Astrocyte (in vitro differentiated cells and primary cell): ENCODE measurements around the gene PLB1. TPM values are rescaled to one million over a fixed set of nuclear protein-coding genes. Genes with fewer than 3 reads are reported as not detected.
A peak's percentile ranks its signal among the peaks of the same experiment; 100 is the strongest.

Experiments
- DNase-seq: peaks from one replicate; pipeline ENCODE4 v3.0.0-alpha.2; 2010; ENCODE audit warnings: low read depth
- FAIRE-seq: peaks from 2 replicates; lab custom pipeline; 2011; peaks lifted over from hg19 to GRCh38; lab: Jason Lieb, UNC
- H2AFZ ChIP-seq: 2 replicates; pipeline ENCODE4 v1.6.0; 2012; ENCODE audit warnings: low read depth, low read length, inconsistent platforms
- H3K27ac ChIP-seq: 2 replicates; pipeline ENCODE4 v1.5.1; 2011; ENCODE audit warnings: low read depth, low read length, inconsistent platforms
- H3K27me3 ChIP-seq: 2 replicates; pipeline ENCODE4 v1.6.0; 2011; ENCODE audit warnings: low read length, inconsistent platforms; ENCODE audit not compliant: insufficient read depth
- H3K36me3 ChIP-seq: 2 replicates; pipeline ENCODE4 v1.5.1; 2011; ENCODE audit warnings: low read length, inconsistent platforms; ENCODE audit not compliant: insufficient read depth
- H3K4me1 ChIP-seq: 2 replicates; pipeline ENCODE4 v1.5.1; 2011; ENCODE audit warnings: low read length, inconsistent platforms; ENCODE audit not compliant: insufficient read depth
- H3K4me2 ChIP-seq: 2 replicates; pipeline ENCODE4 v1.6.0; 2012; ENCODE audit warnings: low read length, inconsistent platforms
- H3K4me3 ChIP-seq: 2 replicates; pipeline ENCODE4 v1.5.1; 2011; ENCODE audit warnings: low read depth, mild to moderate bottlenecking, low read length, inconsistent platforms; ENCODE audit not compliant: insufficient read depth
- H3K79me2 ChIP-seq: 2 replicates; pipeline ENCODE4 v1.6.0; 2012; ENCODE audit warnings: mild to moderate bottlenecking, low read length, inconsistent platforms; ENCODE audit not compliant: insufficient read depth
- H3K9ac ChIP-seq: 2 replicates; pipeline ENCODE4 v1.6.0; 2012; ENCODE audit warnings: mild to moderate bottlenecking, low read length, inconsistent platforms
- H3K9me3 ChIP-seq: 2 replicates; pipeline ENCODE4 v1.5.1; 2012; ENCODE audit warnings: low read depth, mild to moderate bottlenecking, low read length, inconsistent platforms; ENCODE audit not compliant: insufficient read depth
- H4K20me1 ChIP-seq: 2 replicates; pipeline ENCODE4 v1.6.0; 2012; ENCODE audit warnings: low read length, inconsistent platforms; ENCODE audit not compliant: insufficient read depth
- H3K27ac Mint-ChIP-seq: one replicate; pipeline ENCODE4 v1.8.0; 2021; ENCODE audit warnings: mild to moderate bottlenecking, mixed read lengths; ENCODE audit not compliant: unreplicated experiment
- H3K27me3 Mint-ChIP-seq: one replicate; pipeline ENCODE4 v1.8.0; 2021; ENCODE audit warnings: low read depth, mixed read lengths; ENCODE audit not compliant: unreplicated experiment
- H3K36me3 Mint-ChIP-seq: one replicate; pipeline ENCODE4 v1.8.0; 2021; ENCODE audit warnings: low read depth, mixed read lengths; ENCODE audit not compliant: unreplicated experiment
- H3K4me1 Mint-ChIP-seq: one replicate; pipeline ENCODE4 v1.8.0; 2021; ENCODE audit warnings: low read depth, mixed read lengths; ENCODE audit not compliant: unreplicated experiment
- H3K4me3 Mint-ChIP-seq: one replicate; pipeline ENCODE4 v1.8.0; 2021; ENCODE audit warnings: mild to moderate bottlenecking, moderate library complexity, mixed read lengths; ENCODE audit not compliant: unreplicated experiment
- H3K9me3 Mint-ChIP-seq: one replicate; pipeline ENCODE4 v1.8.0; 2021; ENCODE audit warnings: mild to moderate bottlenecking, mixed read lengths; ENCODE audit not compliant: unreplicated experiment
- EZH2 ChIP-seq: IDR thresholded peaks from 2 replicates; pipeline ENCODE4 v1.6.1; 2012; ENCODE audit warnings: mild to moderate bottlenecking, low read length, inconsistent platforms; ENCODE audit not compliant: insufficient read depth
- total RNA-seq: library from RNA; stranded (reverse); gene quantifications from 2 replicates; pipeline ENCODE4 v1.2.1, GENCODE V29; 2021
- TF ChIP-seq, protein P1 (sequence below): IDR thresholded peaks from 2 replicates; pipeline ENCODE4 v1.5.1; 2011; ENCODE audit warnings: low read depth, mild to moderate bottlenecking, inconsistent platforms, low read length, moderate library complexity; ENCODE audit not compliant: insufficient read depth

Gene PLB1
- total RNA-seq, 1 donor from 2014 or later, result 0.98 TPM

GRCh38 chr2:28565033-28565432 lies 69.2 kb downstream of the PLB1 start:
- Mint-ChIP-seq H3K4me3 (no peak overlapping the region), H3K9me3 (peaks cover 1% of the 10 kb centered on the region), H3K4me1 (peaks cover 1% of the 10 kb centered on the region), H3K27me3 (peaks cover 7% of the 10 kb centered on the region), H3K36me3 (no peaks in the 10 kb centered on the region), H3K27ac (peak overlapping the region; percentile 31)
- Histone ChIP-seq H3K4me2 (no peak overlapping the region), H3K27ac (no peak overlapping the region), H3K4me3 (no peak overlapping the region), H3K79me2 (no peaks in the 10 kb centered on the region), H3K9ac (no peak overlapping the region), H3K27me3 (no peaks in the 10 kb centered on the region), H4K20me1 (no peaks in the 10 kb centered on the region), H3K4me1 (peaks cover 3% of the 10 kb centered on the region), H3K36me3 (no peaks in the 10 kb centered on the region), H2AFZ (no peak overlapping the region), H3K9me3 (no peaks in the 10 kb centered on the region)
- no peak for DNase-seq
- FAIRE-seq, result no peak
- no peak for TF ChIP-seq EZH2
- TF ChIP-seq, protein P1, sequence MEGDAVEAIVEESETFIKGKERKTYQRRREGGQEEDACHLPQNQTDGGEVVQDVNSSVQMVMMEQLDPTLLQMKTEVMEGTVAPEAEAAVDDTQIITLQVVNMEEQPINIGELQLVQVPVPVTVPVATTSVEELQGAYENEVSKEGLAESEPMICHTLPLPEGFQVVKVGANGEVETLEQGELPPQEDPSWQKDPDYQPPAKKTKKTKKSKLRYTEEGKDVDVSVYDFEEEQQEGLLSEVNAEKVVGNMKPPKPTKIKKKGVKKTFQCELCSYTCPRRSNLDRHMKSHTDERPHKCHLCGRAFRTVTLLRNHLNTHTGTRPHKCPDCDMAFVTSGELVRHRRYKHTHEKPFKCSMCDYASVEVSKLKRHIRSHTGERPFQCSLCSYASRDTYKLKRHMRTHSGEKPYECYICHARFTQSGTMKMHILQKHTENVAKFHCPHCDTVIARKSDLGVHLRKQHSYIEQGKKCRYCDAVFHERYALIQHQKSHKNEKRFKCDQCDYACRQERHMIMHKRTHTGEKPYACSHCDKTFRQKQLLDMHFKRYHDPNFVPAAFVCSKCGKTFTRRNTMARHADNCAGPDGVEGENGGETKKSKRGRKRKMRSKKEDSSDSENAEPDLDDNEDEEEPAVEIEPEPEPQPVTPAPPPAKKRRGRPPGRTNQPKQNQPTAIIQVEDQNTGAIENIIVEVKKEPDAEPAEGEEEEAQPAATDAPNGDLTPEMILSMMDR, result no peak

- Mint-ChIP-seq H3K4me1 (peaks cover 1% of the 10 kb centered on the region), H3K36me3 (no peaks in the 10 kb centered on the region), H3K27ac (peak overlapping the region; percentile 48), H3K4me3 (no peak overlapping the region), H3K27me3 (peaks cover 7% of the 10 kb centered on the region), H3K9me3 (peaks cover 1% of the 10 kb centered on the region)
- Histone ChIP-seq H3K4me3 (no peak overlapping the region), H3K27me3 (no peaks in the 10 kb centered on the region), H3K9me3 (no peaks in the 10 kb centered on the region), H3K27ac (no peak overlapping the region), H3K4me1 (peaks cover 3% of the 10 kb centered on the region), H2AFZ (peak overlapping the region; percentile 96), H3K9ac (peak overlapping the region; percentile 81), H3K4me2 (peak overlapping the region; percentile 95), H3K36me3 (no peaks in the 10 kb centered on the region), H3K79me2 (no peaks in the 10 kb centered on the region), H4K20me1 (no peaks in the 10 kb centered on the region)
- FAIRE-seq (no peak), DNase-seq (no peak)
- TF ChIP-seq, protein P1, result no peak
- TF ChIP-seq EZH2, result no peak
Measured at GRCh38 chr2:28565720-28566295, 69.9 kb downstream of the PLB1 start.

DNA sequence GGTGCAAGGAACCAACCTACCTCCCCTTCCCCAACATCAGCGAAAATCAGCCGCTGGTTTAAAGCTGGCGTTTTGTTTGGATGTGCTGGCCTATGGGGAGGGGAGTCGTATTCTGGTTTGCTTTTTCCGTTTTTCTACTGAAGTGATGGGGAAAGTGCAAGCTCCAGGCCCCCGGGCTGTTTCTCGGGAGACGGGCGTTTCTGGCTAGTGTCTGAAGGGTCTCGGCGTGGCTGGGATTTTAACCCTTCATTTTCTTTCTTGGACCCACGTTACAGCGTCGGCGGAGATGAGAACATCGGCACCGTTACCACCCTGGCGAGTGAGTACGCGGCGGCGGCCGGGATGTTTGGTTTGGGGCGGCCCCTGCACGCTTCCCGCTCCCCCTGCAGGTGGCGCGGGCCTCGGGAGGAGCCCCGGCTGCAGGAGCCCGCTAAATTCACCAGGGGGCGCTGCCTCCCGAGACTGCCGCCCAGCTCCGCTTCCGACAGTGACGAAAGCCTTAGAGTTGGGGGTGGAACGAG lies 70.7 kb downstream of the PLB1 start:
- peak overlapping the region; percentile 87 for H3K4me3 Mint-ChIP-seq
- TF ChIP-seq EZH2, result no peak
- TF ChIP-seq, protein P1, result peak; percentile 68
- no peaks in the 10 kb centered on the region for H3K79me2 ChIP-seq
- H3K27me3 ChIP-seq, result no peaks in the 10 kb centered on the region
- DNase-seq (peak; percentile 39), FAIRE-seq (no peak)
- H3K4me2 ChIP-seq, result peak overlapping the region; percentile 95
- peaks cover 3% of the 10 kb centered on the region for H3K4me1 ChIP-seq
- H3K27me3 Mint-ChIP-seq, result peaks cover 7% of the 10 kb centered on the region
- H3K9ac ChIP-seq, result peak overlapping the region; percentile 81
- H3K9me3 Mint-ChIP-seq, result peaks cover 4% of the 10 kb centered on the region
- H3K9me3 ChIP-seq, result no peaks in the 10 kb centered on the region
- peak overlapping the region; percentile 72 for H3K27ac ChIP-seq
- H3K4me1 Mint-ChIP-seq, result peaks cover 1% of the 10 kb centered on the region
- peak overlapping the region; percentile 86 for H3K27ac Mint-ChIP-seq
- peak overlapping the region; percentile 96 for H2AFZ ChIP-seq
- H3K36me3 Mint-ChIP-seq, result peaks cover 1% of the 10 kb centered on the region
- H3K36me3 ChIP-seq, result no peaks in the 10 kb centered on the region
- H3K4me3 ChIP-seq, result peak overlapping the region; percentile 73
- no peaks in the 10 kb centered on the region for H4K20me1 ChIP-seq
